ENCODE data around the gene TRIL. TPM values are rescaled to one million over a fixed set of nuclear protein-coding genes. Genes with fewer than 3 reads are reported as not detected.

Gene TRIL
- total and polyA plus RNA-seq, 9 of the 15 experiments (the other 6 are each of a cell fraction or from before 2014, with no cell fraction given), result not detected

GRCh38 chr7:28937103-28937502 lies 21.0 kb downstream of the TRIL start:
- no peak overlapping the region for H3K4me3 ChIP-seq
- H4K20me1 ChIP-seq (replicated peaks; ENCODE audit: control insufficient read depth, insufficient read depth, low read length), result no peaks in the 10 kb centered on the region; the same call in 1 of the 2 replicates
- ChIA-PET POLR2A (no interaction called here), CTCF (ENCODE audit: low intra/inter-chr PET ratio) (no interaction called here)
- TF ChIP-seq CBFA2T2 (conservative IDR thresholded peaks at IDR 0.05) (no peak), DEAF1 (CRISPR knock-in tag; IDR thresholded peaks at IDR 0.05) (no peak), ZNF143 (CRISPR knock-in tag; IDR thresholded peaks at IDR 0.05) (no peak), MNT (conservative IDR thresholded peaks at IDR 0.05) (no peak), PTBP1 (IDR thresholded peaks at IDR 0.05; ENCODE audit: low read depth, low read length) (no peak), ZKSCAN8 (CRISPR knock-in tag; IDR thresholded peaks at IDR 0.05) (no peak), ZC3H4 (CRISPR knock-in tag; IDR thresholded peaks at IDR 0.05; ENCODE audit: borderline replicate concordance) (no peak), MAFG (tag; conservative IDR thresholded peaks at IDR 0.05) (no peak), MED1 (CRISPR knock-in tag; IDR thresholded peaks at IDR 0.05; ENCODE audit: borderline replicate concordance) (no peak), HLTF (IDR thresholded peaks at IDR 0.05) (no peak), CBFA2T3 (IDR thresholded peaks at IDR 0.05) (no peak), ARID4B (CRISPR knock-in tag; IDR thresholded peaks at IDR 0.05) (no peak)
- TF ChIP-seq, protein P1, sequence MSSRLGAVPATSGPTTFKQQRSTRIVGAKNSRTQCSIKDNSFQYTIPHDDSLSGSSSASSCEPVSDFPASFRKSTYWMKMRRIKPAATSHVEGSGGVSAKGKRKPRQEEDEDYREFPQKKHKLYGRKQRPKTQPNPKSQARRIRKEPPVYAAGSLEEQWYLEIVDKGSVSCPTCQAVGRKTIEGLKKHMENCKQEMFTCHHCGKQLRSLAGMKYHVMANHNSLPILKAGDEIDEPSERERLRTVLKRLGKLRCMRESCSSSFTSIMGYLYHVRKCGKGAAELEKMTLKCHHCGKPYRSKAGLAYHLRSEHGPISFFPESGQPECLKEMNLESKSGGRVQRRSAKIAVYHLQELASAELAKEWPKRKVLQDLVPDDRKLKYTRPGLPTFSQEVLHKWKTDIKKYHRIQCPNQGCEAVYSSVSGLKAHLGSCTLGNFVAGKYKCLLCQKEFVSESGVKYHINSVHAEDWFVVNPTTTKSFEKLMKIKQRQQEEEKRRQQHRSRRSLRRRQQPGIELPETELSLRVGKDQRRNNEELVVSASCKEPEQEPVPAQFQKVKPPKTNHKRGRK (tag; IDR thresholded peaks at IDR 0.05), result no peak
- H3K4me2 ChIP-seq (ENCODE audit: insufficient read depth, low read length), result no peak overlapping the region
- H3K27me3 ChIP-seq (ENCODE audit: control insufficient read depth in 2 of 2, insufficient read depth in 2 of 2, low read length in 2 of 2), result peaks cover 0 to 4% of the 10 kb centered on the region in 2 experiments; a peak in 1 of 5 replicates
- no peak for FAIRE-seq
- H3K9me3 ChIP-seq (replicated peaks; ENCODE audit: control insufficient read depth, insufficient read depth, low read depth, low read length), result no peaks in the 10 kb centered on the region
- no peak for DNase-seq (ENCODE audit: extremely low read depth in 1 of 4, low spot score in 3 of 4)
- no peak overlapping the region for H3K9ac ChIP-seq (ENCODE audit: insufficient read depth in 1 of 2, low read depth in 2 of 2, low read length in 2 of 2)
- ATAC-seq, result no peak
- WGBS (ENCODE audit: insufficient coverage, low coverage, missing lambda C conversion rate), result under 1% methylated on average over 6 of the region's 6 CpGs
- no peak overlapping the region for H2AFZ ChIP-seq (ENCODE audit: low read depth, low read length)
- H3K4me1 ChIP-seq (replicated peaks in 1 of 2; ENCODE audit: control insufficient read depth in 2 of 2, insufficient read depth in 2 of 2, low read length in 2 of 2), result no peaks in the 10 kb centered on the region; a peak in 1 of 5 replicates
- H3K79me2 ChIP-seq (ENCODE audit: control insufficient read depth, insufficient read depth, low read length), result no peaks in the 10 kb centered on the region
- no peaks in the 10 kb centered on the region for H3K36me3 ChIP-seq (ENCODE audit: control insufficient read depth, insufficient read depth, low read length)
- intact Hi-C loops (cut with micrococcal nuclease) (no loop called here), in situ Hi-C loops (cut with MboI) (no loop called here)
- BruUV-seq (replicated peaks), result no TSS peak
- no peaks in the 10 kb centered on the region for H3K9me1 ChIP-seq (ENCODE audit: control insufficient read depth, insufficient read depth, low read length)
- H3K27ac ChIP-seq (ENCODE audit: extremely low read depth, low read depth, low read length), result no peak overlapping the region

Measured in K562 (cell line).